Measurements from ENCODE around the gene TRAPPC4.
A peak's percentile ranks its signal among the peaks of the same experiment; 100 is the strongest.
"Not testable (repeated sequence)": the region's sequence is repeated elsewhere in the genome, so short reads cannot be mapped to it uniquely, and the experiment has no call there.

The TRAPPC4 gene, protein sequence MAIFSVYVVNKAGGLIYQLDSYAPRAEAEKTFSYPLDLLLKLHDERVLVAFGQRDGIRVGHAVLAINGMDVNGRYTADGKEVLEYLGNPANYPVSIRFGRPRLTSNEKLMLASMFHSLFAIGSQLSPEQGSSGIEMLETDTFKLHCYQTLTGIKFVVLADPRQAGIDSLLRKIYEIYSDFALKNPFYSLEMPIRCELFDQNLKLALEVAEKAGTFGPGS

DNA sequence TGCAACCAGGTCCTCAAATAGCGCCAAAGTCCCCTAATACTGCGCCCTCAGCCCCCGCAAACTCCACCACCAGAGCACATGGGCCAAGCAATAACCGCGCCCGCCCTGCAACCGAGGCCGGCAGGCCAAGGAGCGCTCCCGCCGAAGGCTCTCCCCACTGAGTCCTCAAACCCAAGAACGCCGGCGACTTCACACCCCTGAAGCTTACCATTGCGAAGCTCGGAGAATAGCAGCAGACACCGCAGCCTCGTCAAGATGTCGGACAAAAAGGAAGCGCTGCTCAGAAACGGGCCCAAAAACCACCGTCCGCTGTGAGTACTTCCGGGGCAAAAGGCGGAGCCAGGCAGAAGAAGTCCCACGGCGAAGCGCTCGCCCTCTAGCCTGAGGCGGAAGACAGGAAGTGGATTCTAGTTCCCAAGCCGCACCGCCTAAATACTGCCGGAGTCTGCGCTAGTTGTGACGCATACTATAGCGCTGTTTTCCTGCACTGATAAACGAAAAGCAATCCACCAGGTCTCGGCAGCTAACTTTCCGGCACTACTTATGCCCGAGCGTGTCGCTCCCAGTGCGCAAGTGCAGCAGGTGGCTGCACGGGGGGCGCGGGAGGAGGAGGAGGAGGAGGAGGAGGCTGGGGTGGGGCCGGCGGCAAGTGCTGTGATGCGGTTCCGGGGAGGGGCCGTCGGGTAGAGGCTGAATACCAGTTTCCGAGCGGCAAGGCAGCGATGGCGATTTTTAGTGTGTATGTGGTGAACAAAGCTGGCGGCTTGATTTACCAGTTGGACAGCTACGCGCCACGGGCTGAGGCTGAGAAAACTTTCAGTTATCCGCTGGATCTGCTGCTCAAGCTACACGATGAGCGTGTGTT is at the start of gene TRAPPC4, which contains the start of gene RPS25:
TRAPPC4 (plus strand) TSS at position 693 of the 865 bp plus-strand sequence; CDS start at position 723, 30 bp downstream.
RPS25 (minus strand) TSS at position 270 of the 865 bp plus-strand sequence; CDS start at position 211, 59 bp downstream.
- peak; percentile 52 for FAIRE-seq

DNA sequence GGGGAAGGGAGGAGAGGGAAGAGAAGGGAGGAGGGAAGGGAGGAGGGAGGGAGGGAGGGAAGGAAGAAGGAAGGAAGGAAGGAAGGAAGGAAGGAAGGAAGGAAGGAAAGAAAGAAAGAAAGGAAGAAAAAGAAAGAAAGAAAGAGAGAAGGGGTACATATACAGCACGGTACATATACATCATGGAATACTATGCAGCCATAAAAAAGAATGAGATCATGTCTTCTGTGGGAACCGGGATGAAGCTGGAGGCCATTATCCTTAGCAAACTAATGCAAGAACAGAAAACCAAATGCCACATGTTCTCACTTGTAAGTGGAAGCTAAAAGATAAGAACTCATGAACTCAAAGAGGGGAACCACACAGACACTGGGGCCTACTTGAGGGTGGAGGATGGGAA is 49.1 kb upstream of the TRAPPC4 start:
- not testable (repeated sequence) for FAIRE-seq

DNA sequence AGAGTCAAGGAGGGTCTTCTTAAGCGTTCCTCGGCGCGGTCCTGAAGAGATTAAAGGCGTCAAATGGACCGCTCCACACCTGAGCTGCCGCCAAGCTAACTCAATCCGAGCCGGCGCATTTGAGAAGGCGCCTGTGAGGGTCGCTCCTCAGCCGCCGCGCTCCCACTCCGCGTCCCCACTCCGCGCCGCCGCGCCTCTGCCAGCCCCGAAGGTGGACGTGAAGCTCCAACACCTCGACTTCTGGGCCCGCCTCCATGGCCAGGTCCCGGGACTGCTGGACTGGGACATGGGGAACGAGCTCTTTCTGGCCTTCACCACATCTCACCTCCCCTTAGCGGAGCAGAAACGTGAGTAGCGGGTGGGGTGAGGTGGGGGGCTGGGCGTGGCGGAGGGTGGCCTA is 46.9 kb upstream of the TRAPPC4 start, which contains the start of gene FOXR1:
FOXR1 (plus strand) TSS at position 116 of the 400 bp plus-strand sequence; CDS start at position 287, 171 bp downstream.
- no peak for FAIRE-seq

DNA sequence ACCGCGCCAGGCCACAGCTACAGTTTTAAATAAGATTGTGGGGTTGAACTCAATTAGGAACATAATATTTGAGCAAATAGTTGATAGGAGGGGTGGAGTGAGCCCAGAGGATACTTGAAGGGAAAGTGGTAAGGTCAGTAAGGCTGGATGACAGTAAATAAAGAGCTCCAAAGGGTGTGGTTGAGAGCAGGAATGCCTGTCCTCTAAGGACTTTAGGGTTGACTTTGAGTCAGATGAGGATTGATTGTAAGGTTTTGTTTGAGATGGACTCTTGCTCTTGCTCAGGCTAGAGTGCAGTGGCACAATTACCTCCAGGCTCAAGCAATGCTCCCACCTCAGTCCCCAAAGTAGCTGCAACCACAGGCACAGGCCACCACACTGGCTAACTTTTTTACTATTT is 44.6 kb upstream of the TRAPPC4 start:
- no peak for FAIRE-seq

DNA sequence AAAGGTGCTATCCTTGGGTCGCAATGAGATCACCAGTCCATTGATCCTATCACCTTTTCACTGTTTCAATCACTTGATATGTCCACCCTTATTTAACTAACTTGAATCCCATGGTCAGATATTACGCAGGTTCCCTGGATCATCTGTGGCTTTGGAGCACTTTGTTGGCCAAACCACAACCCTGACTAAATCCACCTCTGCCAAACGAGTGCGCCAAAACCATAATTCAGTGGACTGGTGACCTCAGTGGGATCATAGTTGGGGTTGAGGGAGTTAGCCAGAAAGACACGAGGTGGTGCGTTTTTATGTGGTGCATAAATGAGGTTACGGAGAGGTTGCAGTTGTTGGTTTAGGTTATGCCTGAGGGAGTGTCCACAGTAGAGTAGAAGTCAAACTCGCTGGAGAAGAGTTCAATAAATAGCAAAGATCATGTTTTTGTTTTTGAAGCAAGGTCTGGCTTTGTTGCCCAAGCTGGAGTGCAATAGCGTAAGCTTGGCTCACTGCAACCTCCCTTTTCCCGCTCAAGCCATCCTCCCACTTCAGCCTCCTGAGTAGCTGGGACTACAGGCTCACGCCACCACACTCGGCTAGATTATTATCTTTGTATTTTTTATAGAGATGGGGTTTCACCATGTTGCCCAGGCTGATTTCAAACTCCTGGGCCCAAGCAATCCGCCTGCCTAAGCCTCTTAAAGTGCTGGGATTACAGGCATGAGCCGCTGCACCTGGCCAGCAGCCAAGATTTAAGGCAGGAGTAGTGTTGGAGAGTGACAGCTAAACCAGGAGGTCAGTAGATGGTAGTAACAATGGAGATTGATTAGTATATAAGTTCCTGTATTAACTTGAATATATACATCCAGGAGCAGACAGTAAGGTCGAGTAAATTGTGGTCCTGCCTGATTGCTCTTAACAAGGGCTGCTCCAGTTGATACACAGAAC is 42.5 kb upstream of the TRAPPC4 start:
- FAIRE-seq: no peak

DNA sequence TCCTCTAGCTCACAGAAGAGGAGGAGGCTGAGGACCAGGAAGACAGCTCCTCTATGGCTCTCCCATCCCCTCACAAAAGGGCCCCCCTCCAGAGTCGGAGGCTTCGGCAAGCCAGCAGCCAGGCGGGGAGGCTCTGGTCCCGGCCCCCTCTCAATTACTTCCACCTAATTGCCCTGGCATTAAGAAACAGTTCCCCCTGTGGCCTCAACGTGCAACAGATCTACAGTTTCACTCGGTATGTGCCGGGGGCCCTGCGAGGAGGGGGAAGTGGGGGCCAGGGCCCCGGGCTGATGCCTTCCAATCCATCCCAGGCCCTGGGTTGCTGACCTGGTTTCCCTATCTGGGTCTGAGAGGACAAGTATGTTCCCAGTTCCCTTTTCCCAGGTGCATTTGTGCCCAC is 39.1 kb upstream of the TRAPPC4 start:
- no peak for FAIRE-seq

DNA sequence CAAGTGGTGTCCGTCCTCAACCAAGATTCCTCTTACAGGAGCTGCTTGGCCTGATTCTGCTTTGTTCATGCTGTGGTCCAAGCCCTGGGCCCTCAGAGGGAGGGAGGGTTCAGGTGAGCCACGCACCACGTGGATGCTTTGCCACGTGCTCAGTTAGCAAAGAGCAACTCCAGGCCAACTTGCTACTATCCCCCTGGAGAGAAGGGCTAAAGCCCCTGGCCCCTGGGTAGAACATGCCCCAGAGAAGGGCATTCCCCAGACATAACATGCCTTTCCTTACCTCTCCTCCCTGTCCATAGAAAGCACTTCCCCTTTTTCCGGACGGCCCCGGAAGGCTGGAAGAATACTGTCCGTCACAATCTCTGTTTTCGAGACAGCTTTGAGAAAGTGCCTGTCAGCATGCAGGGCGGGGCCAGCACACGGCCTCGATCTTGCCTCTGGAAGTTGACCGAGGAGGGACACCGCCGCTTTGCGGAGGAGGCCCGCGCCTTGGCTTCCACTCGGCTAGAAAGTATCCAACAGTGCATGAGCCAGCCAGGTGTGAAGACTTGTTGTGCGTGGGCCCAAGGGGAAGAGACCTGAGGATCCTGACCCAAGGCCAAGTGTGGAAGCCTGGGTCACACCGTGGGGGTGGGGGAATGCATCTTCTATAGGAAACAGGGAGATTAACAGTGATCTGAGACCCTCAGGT is 38.2 kb upstream of the TRAPPC4 start:
- no peak for FAIRE-seq

DNA sequence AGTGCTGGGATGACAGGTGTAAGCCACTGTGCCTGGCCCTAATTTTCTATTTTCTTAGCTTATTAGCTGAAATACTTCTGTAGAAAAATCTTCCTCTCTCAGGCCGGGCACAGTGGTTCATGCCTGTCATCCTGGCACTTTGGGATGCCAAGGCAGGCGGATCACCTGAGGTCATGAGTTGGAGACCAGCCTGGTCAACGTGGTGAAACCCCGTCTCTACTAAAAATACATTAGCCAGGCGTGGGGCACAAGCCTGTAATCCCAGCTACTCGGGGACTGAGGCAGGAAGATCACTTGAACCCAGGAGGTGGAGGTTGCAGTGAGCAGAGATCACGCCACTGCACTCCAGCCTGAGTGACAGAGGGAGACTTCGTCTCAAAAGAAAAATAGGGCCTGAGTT is 34.2 kb upstream of the TRAPPC4 start:
- FAIRE-seq: not testable (repeated sequence)

DNA sequence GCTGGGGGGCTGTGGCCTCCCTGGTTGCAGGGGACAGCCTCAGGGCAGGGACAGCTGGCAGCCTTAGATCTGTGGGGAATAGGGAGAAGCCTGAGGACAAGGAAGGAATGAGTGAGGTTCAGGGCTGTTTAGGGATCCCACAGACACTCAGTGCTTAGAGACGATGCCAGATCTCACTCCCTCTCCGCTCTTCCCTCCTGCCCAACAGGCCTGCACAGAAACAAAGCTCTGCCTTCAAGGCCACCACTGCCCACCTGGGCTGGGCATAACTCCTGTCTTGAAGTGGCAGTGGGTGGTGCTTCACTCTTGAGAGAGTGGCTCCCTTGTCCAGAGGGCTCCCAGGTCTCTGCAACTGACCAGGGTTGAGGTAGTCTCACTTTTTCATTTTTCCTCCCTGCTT is 33.7 kb upstream of the TRAPPC4 start:
- no peak for FAIRE-seq

DNA sequence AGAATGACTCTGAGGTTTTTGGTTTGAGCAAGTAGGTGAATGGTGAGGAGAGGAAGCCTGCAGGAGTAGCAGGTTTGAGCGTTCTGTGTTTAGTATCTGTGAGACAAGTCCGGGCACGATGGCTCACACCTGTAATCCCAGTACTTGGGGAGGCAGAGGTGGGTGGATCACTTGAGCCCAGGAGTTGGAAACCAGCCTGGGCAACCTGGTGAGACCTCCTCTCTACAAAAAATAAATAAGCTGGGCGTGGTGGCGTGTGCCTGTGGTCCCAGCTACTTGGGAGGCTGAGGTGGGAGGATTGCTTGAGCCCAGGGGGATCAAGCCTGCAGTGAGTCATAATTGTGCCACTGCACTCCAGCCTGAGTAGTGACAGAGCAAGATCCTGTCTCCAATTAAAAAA is 30.3 kb upstream of the TRAPPC4 start:
- FAIRE-seq: no peak

DNA sequence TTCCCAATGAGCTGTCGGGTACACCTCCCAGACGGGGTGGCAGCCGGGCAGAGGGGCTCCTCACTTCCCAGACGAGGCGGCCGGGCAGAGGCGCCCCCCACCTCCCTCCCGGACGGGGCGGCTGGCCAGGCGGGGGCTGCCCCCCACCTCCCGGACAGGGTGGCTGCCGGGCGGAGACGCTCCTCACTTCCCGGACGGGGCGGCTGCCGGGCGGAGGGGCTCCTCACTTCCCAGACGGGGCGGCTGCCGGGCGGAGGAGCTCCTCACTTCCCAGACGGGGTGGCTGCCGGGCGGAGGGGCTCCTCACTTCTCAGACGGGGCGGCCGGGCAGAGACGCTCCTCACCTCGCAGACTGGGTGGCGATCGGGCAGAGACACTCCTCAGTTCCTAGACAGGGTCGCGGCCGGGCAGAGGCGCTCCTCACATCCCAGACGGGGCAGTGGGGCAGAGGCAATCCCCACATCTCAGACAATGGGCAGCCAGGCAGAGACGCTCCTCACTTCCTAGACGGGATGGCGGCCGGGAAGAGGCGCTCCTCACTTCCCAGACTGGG is 27.0 kb upstream of the TRAPPC4 start:
- FAIRE-seq: not testable (repeated sequence)

DNA sequence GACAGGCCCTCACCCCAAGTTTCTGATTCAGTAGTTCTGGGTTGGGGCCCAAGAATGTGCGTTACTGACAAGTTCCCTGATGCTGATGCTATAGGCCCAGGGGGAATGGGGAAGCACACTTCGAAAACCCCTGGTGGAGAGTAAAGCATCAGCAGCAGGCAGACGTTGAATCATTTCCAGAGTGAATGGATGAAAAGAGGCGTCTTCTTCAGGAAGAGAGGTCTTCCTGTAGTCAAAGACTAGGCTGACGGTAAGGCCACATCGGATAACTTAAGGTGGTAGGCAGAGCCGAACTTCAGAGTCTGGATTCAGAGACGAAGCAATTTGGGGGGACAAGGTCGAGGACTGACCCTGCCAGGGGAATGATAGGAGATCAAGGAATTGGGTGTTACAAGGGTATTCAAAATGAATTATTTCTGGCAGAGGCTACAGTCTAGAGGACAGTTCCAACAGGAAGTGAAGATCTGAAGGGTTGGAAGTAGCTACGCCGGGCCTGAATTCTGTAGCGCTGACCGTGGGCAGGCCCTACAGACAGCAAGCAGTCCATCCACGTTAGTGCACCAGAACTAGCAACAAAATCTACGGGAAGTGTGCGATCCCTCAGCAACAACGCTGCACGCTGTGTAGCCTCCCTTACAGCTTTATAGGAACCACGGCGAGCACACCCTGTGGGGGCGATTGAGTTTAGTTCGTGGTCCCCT is 21.5 kb upstream of the TRAPPC4 start:
- FAIRE-seq: no peak

DNA sequence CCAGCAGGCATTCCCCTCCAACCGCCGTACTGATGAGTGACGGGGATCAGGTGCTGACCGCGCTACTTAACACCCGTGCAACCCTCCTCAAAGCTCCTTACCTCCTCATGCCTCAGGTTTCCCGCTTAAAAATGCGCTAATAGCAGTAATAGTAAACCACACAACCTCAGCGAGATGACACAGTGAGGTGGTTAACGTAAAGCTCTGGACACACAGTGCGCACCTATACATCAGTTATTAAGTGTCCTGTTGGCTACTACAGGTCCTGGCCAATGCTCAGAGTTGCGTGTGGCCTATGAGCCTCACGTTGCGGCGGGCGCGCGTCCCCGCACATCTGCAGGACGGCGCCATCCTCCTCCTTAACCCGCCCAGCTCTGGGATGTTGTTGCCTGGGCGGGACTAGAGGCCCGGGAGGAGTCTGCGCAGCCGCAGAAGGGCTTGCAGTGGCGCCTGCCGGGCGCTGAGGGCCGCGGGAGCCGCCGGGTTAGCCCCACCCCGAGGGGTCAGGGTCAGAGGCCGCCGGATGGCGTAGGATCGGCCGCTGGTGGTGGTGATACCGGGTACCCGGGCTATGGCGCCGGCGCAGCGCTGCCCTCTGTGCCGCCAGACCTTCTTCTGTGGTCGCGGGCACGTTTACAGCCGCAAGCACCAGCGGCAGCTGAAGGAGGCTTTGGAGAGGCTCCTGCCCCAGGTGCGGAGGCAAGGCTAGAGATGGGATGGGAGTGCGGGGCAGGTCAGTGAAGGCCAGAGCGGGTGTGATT is 20.8 kb upstream of the TRAPPC4 start, which contains the start of gene CENATAC:
CENATAC (plus strand) TSS at position 512 of the 761 bp plus-strand sequence; CDS start at position 572, 60 bp downstream.
- FAIRE-seq: no peak

DNA sequence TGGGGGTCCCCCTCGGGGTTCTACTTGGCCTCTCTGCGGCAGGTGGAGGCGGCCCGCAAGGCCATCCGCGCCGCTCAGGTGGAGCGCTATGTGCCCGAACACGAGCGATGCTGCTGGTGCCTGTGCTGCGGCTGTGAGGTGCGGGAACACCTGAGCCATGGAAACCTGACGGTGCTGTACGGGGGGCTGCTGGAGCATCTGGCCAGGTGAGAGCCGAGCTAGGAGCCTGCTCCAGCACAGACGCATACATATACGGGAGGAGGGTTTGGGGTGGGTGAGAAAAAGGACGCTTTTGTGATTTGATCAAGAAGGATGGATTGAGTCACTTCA is 20.2 kb upstream of the TRAPPC4 start:
- no peak for FAIRE-seq

DNA sequence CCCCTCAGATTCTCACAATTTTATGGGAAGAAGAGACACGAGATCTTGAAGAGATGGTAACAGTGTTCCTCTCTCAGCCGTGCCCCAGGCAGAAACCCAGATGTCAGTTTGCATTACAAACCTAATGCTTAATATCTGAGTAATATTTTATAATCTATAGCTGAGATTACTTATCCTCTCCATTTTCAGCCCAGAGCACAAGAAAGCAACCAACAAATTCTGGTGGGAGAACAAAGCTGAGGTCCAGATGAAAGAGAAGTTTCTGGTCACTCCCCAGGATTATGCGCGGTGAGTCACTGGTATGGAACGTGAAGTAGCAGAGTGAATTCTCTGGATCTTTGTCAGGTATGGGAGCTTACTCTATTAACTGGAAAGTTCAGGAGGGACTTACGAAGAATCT is 19.7 kb upstream of the TRAPPC4 start:
- no peak for FAIRE-seq

DNA sequence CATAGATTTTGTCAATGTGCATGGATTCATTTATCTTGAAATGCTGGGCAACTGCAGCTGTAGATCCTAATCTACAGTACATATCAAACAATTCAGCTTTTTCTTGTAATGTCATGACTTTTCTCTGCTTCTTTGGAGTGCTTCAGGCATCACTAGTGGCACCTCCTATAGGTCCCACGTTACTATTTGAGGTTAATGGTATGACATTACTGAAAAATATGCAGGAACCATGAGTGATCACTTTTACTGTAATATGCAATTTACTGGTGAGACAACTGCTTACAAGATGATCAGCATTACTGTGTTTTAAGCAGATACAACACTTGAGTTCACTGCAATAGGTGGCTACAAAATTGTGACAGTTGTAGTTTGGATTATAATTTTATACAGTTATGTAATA is 17.7 kb upstream of the TRAPPC4 start:
- no peak for FAIRE-seq

DNA sequence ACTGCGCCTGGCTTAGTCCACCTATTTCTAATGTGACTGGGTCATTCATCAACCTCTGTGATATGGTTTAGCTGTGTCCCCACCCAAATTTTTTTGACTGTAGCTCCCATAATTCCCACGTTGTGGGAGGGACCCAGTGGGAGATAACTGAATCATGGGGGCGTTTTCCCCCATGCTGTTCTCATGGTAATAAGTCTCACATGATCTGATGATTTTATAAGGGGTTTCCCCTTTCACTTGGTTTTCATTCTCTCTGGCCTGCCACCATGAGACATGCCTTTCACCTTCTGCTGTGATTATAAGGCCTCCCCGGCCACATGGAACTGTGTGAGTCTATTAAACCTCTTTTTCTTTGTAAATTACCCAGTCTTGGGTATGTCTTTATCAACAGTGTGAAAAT is 11.9 kb upstream of the TRAPPC4 start:
- no peak for FAIRE-seq

DNA sequence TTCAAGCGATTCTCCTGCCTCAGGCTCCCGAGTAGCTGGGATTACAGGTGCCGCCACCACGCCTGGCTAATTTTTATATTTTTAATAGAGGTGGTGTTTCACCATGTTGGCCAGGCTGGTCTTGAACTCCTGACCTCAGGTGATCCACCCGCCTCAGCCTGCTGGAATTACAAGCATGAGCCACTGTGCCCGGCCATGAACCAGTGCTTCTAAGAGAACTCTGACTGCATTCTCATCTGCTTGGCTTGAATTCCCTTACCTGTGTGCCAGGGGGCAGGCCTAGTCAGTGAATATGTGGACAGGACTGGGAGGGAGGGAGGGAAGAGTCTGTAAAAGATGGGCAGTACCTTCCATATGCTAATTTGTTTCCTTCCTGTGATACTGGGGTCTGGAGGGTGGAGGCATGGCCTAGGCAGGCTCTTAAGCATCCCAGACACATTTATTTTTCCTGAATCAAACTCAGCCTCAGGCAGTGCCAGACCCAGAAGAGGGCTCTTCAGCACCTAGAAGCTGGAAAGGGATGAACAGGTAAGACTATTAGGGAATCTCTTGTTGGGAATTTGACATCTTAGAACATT is 7.0 kb upstream of the TRAPPC4 start:
- FAIRE-seq: no peak

DNA sequence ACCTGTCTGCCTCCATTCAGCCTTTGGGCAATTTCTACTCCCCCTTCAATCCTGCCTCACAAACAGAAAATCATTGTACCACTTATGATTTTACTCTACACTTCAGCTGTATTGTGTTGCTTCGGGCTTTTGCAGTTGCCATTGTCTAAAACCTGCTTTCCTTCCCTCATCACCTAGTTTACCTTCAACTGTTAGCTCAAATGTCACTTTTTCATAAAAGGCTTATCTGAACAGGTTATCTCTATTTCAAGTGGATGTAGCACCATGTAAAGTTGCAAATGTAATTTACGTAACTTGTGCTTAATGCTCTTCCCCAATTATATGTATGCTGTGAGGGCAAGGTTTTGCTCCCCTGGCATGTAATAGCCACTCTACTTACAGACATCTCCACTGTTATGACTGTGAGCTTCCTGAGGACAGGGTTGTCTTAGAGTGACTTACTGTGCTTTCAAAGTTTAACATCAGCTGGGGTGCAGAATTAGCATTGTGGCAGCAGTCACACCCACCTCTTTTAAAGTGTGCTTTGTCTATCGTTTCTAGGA is 5.9 kb upstream of the TRAPPC4 start:
- FAIRE-seq: no peak
